ENCODE data around the gene STX8.
"Not testable (repeated sequence)": the region's sequence is repeated elsewhere in the genome, so short reads cannot be mapped to it uniquely, and the experiment has no call there.

Gene STX8

DNA sequence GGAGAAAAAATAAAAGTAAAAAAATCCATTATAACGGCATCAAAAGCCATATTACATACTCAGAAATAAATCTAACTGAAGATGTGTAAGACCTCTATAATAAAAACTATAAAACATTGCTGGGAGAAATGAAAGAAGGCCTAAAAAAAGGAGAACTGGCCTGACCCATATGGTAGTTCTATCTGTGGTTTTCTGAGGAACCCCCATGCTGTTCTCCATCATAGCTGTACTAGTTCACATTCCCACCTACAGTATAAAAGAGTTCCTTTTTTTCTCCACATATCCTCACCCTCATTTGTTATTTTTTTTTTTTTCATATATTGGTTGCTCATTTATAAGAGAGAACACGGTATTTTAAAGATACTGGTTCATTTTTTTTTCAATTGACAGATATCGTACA is 191.8 kb downstream of the STX8 start:
- peak; percentile 0 to 20 for DNase-seq

DNA sequence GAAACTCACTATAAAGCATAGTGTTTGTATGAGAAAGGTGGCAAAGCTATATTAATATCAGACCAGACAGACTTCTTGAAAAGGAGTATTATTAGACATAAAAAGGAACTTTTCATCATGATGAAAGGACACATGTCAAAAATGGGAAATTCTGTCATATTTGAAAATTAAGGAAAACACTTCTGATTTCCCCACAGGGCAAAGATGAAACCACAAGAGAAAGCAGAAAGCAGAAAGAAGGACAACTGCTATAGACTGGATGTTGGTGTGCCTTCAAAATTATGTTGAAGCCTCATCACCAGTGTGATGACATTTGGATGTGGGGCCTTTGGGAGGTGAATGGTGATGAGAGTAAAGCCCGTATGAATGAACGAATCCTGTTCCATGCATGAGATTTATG is 193.0 kb downstream of the STX8 start:
- no peak for DNase-seq

DNA sequence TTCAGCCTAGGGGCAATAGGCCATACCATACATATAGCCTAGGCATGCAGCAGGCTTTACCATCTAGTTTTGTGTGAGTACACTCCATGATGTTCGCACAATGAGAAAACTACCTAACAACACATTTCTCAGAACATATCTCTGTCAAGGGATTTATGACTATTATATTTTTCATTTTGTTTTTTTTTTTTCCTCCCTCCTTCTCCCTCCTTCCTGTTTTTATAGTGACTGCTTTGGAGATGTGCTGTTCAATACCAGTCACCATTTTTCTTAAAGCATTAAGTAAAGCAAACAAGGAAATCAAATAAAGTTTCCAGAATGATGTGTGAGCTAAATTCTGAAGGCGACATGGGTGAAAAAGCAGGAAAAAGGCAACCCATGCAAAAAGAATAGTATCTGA is 194.6 kb downstream of the STX8 start:
- no peak for DNase-seq

DNA sequence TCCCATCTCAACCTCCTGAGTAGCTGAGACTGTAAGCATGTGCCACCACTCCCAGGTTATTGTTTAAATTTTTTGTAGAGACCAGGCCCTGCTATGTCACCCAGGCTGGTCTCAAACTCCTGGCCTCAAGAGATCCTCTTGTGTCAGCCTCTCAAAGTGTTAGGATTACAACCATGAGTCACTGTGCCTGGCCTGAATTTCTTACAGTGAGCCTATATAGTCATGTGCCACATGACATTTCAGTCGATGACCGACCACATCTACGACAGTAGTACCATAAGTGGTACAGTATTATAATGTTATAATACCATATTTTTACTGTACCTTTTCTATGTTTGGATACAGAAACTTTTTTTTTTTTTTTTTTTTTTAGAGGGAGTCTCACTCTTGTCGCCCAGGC is 195.3 kb downstream of the STX8 start:
- DNase-seq: no peak

DNA sequence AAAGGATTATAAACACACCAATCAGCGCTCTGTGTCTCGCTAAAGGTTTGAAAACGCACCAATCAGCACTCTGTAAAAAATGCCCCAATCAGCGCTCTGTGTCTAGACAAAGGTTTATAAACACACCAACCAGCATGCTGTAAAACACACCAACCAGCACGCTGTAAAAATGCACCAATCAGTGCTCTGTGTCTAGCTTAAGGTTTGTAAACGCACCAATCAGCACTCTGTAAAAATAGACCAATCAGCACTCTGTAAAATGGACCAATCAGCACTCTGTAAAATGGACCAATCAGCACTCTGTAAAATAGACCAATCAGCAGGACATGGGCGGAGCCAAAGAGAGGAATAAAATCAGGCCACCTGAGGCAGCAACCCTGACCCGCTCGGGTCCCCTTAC is 199.4 kb downstream of the STX8 start:
- not testable (repeated sequence) for DNase-seq

DNA sequence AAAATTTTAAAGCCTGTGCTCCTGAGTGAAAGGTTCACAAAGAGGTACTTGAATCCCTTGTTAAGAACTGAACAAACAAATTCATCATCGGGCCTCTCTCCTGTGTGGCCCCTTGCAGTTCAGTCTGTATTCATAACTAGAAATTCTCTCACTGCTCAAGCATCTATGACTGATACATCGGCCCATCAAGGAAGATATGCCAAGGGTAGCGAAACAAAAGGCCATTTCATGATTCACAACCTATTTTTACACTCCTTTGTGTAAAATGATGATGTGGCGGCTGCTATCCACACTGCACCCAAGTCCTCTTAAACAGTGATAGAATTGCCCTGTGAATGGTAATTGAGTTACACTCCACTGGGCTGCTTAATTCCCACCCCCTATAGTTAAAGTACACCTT is 204.6 kb downstream of the STX8 start:
- DNase-seq: no peak

DNA sequence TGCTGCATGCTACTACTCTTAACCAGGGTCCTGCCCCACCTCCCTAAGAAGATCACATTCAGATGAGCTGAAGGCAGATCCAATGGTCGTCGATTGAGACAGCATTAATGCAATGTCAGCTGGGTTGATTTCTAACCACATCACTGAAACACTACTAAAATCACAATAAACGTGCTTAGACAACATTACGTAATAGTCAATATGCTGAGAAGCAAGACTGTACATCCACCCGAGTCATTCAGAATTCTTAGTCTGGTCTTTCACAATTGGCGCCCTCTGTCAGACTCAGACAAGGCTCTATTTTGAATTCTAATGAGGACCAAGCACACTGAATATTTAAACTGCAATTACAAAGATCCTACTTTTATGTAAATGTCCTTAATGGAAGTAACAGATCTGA is 205.2 kb downstream of the STX8 start:
- no peak for DNase-seq

DNA sequence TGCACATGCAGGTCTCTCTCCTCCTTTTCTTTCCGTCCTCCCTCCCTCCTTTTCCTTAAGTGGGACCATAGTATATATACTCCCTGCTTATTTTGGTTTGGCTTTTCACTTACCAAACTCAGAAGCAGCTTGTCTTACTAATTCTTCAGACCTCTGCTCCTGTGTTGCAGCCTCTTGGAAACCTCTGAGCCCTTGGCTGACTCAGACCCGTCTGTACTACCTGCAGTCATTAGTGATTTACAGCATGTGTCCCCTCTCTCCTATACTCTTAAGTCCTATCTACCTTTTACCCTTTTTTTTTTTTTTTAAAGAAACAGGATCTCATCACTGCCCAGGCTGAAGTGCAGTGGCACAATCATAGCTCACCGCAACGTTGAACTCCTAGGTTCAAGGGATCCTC is 207.0 kb downstream of the STX8 start:
- DNase-seq: no peak

DNA sequence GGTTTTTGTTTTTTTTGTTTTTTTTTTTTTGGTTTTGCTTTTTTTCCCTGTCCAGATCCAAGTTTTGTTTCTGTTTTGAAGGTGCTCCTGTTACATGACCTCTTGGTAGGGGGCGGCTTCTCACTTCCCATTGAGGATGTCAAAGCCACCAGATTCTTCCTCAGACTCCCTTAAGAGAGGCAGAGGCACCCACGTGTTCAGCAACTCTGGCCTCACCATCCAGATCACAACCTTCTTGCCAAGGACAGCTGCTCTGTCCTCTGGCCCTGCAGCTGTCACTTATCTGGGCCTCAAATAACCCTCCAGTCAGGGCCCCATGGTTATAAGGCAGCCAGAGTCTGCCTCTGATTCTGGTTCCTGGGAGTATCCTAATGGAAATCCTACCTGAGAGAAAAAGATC is 208.5 kb downstream of the STX8 start:
- no peak for DNase-seq

DNA sequence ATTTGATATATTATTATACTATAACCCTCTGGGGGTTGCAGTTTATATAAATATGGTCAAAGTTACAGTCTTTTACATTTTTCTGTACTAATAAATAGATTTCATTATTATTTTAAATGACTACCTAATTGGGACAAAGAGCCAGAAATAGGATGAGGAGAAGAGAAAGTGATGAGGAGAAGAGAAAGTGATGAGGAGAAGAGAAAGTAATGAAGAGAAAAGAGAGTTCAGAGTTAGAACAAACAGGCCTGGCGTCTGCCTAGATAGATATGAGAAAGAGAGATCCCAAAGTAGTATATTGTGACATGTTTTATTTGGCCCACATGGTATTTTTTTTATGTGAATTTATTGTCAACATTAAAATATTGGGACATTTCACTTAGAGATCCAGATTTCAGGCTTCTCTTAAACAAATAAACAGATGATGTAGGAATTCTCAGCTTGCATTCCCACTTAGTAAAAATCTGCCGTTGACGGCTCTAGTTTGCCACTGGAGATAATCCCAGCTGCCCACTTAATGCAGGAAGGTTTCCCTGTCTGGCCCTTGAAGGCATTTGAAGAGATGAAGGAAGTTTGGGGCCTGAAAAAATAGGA is 210.7 kb downstream of the STX8 start:
- DNase-seq: no peak

DNA sequence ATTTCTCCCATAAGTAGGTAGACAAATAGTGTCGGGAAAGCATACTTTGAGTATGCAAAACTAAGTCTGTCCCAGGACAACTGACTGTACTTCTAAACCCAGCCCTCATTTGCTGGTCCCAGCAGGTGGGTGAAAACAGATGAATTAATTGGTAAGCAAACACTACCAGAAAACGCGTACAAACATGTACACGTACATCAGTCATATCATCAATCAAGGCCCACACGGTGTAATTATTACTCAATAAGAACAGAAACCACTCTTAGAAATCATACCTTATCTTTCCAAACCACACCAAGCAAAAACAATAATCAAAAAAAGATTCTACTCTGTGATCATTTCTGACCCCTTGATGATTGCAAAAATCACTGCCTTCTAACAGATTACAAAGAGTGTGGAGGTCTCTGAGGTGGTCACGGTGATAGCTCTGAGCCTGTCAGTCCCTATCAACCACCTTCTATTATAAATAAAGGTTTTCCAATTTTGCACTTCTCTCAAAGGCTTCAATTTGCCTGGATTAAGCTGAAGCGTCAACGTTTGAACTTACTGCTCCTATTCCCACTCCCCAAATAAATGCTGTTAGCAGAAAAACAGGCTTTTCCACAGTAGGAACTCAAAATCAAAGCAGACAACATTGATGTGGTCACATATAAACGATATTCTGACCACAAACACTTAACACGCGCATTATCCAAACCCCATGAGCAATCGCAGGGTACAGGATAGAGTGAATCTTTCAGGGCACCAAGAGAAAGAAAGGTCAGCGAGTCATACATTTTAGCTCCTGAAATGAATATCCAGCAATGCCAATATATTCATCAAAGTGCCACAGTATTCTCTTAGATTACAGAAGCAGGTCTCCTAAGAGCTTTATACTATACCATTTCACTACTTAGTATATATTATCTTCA is 211.9 kb downstream of the STX8 start:
- no peak for DNase-seq

DNA sequence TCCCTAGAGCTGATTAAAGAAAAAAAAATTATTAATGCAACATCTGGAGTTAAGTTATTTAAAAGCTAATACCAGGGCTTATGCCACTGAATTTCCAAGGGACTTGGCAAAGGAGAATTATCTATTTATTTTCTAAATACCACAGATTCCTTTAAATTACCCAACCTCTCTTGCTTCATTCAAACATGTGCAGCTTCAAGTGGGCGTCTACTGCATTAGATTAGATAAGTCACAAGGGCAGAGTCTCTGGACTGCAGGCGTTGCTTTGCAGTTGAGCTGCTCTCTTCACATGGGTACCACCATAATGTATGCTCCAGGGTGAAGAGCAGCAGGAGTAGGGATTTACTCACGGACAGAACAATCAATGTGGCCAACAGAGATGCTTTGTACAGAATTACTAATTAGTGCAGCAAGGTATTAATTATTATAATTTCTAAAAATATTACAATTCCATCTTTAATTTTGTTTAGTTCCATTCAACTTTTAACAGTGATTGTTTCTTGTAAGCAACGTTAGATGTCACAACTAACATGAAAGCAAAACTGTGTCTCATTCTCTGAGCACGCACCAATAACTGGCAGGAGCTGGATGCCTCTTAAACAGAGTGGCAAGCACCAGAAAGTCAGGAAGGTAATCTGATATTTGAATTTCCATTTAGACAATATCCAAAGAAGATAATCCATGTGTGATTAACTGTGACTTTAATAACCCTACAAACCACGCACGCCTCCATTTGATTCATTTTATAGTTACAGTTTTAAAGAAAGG is 214.2 kb downstream of the STX8 start:
- no peak for DNase-seq

DNA sequence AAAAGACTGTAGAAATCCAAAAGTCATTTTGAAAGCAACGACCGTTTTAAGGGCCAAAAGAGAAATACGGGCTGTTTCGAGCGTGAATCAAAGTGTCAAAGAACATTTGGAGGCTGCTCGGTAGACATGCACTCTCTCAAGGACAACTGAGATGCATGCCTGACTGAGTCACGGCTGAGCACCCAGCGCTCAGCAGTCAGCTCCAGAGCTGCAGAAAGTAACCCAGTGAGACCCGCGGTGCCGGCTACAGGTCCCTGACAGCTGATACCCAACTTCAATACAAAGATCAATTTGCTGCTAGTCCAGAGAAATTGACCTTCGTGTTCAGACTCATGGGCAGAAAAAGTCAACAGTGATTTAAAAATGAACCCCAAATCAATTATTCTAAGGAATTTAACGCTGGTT is 214.9 kb downstream of the STX8 start:
- DNase-seq: no peak

DNA sequence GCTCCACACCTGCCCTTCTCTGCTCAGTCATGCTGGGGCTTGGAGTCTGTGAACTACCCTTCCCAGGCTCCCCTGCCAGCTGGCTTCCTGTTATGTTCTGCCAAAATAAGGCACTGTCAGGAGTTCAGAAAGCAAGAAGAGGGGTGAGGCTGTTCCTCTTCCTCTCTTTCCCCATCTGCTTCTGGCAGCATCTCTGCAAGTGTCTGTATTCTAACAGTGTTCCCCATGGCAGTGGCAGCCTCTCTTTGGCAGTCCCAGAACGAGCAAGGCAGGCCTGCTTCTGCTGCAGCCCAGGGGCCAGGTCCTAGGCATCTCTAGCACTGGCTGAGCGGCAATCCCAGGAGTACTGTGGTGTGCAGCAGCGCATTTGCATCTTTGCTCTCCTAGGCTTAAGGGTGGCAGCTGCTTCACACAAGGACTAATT is 219.1 kb downstream of the STX8 start:
- DNase-seq: peak; percentile 45 to 48

DNA sequence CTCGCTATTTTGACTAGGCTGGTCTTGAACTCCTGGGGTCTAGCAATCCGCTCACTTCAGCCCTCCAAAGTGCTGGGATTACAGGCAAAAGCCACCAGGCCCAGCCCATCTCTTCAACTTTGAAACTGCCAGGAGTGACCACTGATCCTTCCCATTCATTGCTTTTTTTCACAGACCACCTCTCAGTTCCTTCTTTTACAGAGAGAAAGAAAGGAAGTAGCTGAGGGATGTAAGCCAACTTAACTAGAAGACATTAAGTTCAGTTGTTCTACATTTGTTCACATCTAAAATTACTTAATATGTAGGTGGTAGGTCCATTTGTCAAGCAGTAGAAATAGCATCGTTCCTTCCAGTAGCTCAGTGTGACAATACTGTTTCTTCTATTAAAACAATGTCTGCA is 219.8 kb downstream of the STX8 start:
- DNase-seq: no peak

DNA sequence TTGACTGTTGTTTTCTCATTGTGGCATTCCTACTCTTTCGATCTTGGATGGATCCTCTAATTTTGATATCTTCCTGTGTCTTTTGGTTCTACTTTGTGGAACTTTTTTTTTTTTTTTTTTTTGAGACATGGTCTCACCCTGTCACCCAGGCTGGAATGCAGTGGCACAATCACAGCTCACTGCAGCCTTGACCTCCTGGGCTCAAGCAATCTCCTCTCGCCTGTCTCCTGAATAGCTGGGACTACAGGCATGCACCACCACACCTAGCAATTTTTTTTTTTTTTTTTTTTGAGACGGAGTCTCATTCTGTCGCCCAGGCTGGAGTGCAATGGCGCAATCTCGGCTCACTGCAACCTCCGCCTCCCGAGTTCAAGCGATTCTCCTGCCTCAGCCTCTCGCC is 220.4 kb downstream of the STX8 start:
- DNase-seq: not testable (repeated sequence)

DNA sequence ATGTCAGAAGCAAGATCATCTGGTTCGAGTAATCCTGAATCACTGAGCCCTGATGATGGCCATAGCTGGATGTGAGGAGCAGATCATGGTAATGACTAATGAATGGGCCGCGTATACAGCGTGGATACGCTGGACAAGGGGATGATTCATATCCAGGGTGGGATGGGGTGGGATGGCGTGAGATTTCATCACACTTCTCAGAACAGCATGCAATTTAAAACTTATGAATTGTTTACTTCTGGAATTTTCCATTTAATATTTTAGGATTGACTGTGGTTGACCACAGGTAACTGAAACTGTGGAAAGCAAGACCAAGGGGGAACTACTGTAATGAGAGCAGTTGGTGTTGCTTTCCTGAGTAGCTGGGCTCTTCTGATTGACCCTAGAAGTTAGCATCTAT is 225.5 kb downstream of the STX8 start:
- no peak for DNase-seq

DNA sequence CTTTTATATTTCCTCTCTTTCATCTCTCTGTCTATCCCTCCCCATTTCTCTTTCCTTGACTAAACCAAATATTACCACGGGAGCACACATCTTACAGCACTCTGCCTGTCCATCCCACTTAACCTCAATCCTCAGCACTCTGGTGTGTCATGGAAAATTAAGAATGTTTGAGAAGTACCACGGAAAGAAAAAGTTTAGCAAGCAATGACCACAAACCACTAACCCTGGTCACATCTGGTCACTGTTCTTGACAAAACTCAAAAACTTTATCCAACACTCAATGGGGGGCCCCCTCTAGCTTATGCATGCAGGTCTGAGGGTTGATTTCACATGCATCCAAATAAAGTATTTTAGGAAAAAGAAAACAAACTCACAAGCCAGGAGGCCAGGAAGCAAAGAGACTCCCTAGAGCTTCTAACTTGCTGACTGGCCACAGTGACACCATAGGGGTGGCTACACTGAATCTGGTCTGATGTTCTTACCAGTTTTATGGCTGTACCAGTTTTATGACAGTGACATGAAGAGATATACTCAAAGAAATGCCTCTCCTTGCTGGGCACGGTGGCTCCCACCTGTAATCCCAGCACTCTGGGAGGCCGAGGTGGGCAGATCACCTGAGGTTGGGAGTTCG is 229.2 kb downstream of the STX8 start:
- no peak for DNase-seq

DNA sequence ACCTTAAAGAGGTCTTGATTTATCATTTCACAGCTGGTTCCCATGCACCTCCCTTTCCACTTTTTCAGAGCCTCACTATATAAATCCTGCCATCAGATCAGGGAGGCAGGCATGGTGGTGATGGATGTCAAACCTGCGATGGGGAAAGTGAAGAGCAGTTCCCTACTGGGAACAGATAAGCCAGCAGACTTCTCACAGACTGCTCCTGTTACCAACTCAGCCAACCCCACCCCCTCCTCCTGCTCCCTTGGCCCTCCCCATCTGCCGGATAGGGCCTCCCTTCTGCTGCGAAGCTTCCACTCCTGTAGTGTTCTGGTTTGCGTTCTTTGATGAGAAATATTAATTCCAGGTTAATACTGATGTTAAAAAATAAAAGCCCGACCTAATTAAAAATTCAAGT is 232.1 kb downstream of the STX8 start:
- DNase-seq: no peak

DNA sequence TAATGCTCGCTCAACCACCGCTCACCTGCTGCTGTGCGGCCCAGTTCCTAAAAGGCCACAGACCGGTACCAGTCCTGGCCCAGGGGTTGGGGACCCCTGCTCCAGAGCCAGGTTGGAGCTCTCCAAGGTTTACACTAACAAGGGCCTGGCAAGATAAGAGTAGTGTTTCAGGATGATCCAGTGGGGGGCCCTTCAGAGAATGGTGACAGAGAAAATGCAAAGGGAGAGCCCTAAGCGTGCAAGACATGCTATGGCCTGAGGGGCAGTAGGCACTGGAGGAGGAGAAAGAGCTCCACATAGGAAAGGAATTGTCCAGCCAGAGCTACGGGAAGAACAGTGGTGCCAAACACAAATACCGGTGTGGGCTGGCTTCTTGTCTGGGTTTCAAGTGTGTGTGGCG is 233.4 kb downstream of the STX8 start:
- no peak for DNase-seq

DNA sequence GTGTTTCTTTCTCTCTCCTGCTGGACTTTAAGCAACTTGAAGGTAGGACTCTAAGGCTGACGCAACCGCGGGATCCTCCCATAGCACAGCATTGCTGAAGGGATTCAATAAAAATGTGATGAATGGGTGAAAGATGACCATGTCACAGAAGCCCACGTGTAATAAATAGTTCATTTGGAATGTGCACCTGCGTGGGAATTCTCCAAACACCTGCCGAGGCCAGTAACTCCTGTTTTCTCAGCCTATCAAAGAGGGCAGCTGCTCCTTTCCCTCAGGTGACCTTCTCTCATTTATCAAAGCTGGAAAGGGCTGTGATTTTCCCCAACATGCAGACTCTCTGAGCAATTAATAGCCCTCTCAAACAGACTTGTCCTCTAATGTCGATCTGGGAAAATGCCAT is 235.7 kb downstream of the STX8 start:
- no peak for DNase-seq

DNA sequence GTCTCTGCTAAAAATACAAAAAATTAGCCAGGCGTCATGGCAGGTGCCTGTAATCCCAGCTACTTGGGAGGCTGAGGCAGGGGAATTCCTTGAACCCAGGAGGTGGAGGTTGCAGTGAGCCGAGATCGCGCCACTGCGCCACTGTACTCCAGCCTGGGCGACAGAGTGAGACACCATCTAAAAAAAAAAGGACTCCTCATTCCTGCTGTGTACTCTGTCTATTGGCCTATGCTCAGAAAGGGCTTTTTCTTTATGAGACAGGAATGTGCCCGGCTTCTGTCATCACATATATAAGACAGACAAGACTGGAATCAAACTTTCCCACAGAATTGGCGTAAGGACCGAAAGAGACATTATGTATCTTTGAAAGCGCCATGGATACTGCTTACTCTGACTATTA is 236.1 kb downstream of the STX8 start:
- DNase-seq: not testable (repeated sequence)

DNA sequence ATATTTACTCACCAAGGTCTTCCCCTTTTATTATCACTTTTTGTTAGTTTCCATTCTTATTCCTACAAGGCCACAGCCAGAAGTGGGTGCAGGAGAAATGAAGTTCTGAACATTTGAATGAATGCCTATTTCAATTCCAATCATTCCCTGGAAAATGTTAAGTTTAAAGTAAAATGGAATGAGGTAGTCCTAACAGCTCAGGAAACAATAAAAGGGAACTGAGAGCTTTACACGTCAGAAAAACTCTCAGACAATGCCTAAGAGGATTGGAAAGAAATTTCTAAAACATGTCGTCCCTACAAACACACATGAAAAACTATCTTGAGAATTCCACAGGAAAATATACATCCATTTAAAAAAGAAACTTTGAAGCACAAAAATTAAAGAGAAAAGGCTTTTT is 238.8 kb downstream of the STX8 start:
- no peak for DNase-seq
